22Rv1 (cell line): ENCODE data around the gene JARID2.

ENCODE experiments used
- H3K27ac ChIP-seq: fragments of 450-650 bp; 2 replicates; pipeline ENCODE4 v1.5.1; 2017
- ZFX ChIP-seq: fragments of 450-650 bp; IDR thresholded peaks from 2 replicates; pipeline ENCODE4 v1.6.1; 2017; ENCODE audit warnings: antibody characterized with exemption, borderline replicate concordance
- TF ChIP-seq, protein P1 (sequence below): fragments of 450-650 bp; IDR thresholded peaks from 2 replicates; pipeline ENCODE4 v1.5.1; 2017; ENCODE audit warnings: mild to moderate bottlenecking

JARID2 gene

DNA sequence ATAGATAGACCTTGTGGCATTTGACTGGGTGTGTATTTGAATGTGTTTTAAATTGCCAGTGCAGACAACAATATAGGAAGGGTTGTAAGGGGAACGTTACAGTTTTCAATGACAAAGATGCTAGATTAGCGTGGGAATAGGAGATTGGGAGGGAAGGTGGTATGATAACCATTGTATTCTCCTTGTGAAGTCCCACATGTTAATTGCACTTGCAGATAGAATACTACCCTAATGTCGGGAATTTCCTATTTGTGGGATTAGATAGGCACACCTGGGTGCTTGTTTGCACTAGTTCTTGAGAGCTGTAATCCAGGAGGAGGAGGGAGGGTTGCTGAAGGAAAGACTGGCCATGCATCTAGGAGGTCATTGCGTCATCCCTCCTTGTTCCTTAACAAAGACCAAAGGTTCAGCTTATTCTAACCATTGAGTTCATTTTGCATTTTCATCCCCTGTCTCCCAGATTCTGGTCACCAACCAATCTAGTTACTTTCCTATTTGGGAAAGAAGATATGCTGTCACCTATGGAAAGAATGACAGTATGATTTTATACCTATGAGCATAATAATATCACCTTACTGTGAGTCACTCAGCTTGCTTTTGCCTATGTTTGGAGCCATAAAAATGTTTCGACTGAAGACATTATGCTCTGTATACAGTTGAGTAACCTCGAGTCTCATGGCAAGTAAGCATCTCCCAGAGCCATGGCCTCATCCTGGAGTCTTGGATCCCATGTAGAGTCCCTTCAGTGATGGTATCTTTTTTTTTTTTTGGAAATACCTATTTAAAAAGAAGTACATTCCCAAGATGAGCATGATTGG lies 215.5 kb downstream of the JARID2 start:
- no peak overlapping the region for H3K27ac ChIP-seq
- TF ChIP-seq ZFX = no peak
- TF ChIP-seq, protein P1, sequence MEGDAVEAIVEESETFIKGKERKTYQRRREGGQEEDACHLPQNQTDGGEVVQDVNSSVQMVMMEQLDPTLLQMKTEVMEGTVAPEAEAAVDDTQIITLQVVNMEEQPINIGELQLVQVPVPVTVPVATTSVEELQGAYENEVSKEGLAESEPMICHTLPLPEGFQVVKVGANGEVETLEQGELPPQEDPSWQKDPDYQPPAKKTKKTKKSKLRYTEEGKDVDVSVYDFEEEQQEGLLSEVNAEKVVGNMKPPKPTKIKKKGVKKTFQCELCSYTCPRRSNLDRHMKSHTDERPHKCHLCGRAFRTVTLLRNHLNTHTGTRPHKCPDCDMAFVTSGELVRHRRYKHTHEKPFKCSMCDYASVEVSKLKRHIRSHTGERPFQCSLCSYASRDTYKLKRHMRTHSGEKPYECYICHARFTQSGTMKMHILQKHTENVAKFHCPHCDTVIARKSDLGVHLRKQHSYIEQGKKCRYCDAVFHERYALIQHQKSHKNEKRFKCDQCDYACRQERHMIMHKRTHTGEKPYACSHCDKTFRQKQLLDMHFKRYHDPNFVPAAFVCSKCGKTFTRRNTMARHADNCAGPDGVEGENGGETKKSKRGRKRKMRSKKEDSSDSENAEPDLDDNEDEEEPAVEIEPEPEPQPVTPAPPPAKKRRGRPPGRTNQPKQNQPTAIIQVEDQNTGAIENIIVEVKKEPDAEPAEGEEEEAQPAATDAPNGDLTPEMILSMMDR = no peak

DNA sequence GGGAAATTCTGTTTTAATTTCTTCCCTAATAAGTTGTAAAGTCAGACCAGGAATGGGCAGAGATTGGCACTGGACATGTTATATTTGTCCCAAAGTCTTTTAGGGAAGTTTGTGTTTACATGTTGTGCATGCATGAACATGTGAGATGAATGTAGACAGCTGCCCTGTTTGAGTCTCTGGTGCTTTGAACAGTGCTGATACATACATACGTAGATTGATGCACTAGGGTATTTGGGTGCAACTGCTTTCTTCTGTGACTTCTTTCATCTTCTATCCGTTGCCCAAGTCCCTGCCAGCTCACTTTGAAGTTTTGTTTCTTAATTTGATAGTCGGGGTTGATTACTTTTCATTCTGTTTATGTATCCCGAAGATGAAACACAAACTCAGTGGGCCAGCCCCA lies 216.4 kb downstream of the JARID2 start:
- H3K27ac ChIP-seq = no peak overlapping the region

DNA sequence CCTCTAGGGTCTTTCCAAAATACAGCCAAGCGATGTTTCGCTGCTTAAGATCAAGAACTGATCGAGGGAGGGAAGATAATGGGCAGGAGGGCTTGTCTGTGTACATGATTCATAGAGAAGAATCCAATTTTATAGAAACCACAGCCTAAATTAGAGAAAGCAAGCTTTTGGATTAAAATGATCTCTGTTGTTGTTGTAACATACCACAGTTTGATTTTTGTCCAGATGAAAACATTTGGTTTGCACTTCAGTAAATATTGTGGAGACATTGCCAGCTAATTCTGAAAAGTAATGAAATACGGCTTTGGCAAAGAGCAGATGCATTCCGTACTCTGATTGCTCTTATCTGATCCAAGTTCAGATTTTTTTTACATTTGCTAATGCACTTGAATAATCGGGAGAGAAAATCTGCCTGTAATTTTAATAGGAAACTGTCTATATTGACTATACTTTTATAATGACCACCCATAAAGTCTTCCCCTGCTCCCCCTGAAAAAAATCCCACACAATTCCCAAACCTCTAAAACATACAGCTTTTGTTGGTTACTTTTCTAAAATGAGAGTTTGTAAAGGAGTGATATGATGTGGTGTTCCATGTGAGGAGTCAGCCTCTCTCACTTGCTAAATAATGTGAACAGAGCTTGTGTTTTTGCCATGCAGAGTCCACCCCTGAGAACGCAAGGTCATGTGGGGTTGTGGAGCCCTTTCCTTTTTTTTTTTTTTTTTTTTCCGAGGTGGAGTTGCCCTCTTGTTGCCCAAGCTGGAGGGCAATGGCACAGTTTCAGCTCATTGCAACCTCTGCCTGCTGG lies 217.1 kb downstream of the JARID2 start:
- TF ChIP-seq, protein P1 = no peak
- no peak for TF ChIP-seq ZFX
- no peak overlapping the region for H3K27ac ChIP-seq

More for the DNA sequence above, 216.4 kb downstream of the JARID2 start:
- no peak for TF ChIP-seq ZFX
- TF ChIP-seq, protein P1 = no peak

DNA sequence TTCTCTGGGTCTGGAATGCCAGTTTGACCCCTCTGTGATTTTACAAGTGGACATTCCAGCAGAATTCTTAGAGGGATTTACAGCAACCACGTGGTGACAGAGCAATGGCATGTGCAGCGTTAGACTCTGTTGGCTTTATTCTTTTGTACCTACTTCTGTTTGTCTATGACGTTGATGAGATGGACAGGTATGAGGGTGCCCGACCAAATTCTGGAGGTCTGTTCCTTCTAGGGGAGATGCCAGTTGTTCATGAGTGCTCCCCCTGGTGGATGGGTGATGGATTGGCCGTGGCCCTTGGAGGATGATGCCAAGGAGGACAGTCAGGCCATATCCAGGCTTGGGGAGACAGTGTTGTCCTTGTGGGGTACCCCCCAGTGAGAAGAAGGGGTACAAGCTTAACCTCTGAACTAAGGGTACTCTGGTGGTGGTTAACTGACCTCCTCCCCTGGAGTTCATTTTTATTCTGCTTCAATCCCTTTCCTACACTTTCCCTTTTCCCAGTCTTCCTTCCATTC lies 218.4 kb downstream of the JARID2 start:
- TF ChIP-seq, protein P1 = peak; percentile 82
- no peak for TF ChIP-seq ZFX
- H3K27ac ChIP-seq = no peak overlapping the region

DNA sequence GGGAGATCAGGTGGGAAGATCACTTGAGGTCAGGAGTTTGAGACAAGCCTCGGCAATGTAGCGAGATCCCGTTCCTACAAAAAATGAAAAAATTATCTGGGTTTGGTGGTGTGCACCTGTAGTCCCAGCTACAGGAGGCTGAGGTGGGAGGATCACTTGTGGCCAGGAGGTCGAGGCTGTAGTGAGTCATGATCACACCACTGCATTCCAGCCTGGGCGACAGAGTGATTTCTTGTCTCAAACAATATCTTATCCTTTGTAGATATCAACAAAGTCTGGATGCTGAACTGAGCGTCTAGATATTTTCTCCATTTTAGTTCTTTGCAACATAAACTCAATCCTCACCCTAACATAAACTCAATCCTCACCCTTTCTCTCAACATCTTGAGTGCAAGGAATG lies 219.3 kb downstream of the JARID2 start:
- H3K27ac ChIP-seq = no peak overlapping the region
- TF ChIP-seq ZFX = no peak
- TF ChIP-seq, protein P1 = no peak

DNA sequence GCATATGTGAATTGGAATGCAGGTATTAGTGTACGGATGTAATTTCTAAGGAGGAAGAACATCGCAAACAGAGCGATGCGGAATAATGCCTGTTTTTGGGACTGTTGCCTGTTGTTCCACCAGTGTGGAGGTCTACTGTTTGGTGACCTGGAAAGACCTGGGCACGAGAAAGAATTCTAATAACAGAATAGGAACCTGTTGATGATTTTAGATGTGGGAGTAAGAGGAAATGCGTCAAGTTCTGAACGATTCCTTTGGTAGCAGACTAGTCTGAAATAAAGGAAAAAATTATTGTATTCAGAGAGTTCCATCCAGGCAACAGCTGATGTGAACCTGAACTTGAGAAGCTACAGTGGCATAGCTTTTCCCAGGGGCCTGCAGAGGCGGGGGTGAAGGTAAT lies 224.9 kb downstream of the JARID2 start:
- no peak overlapping the region for H3K27ac ChIP-seq
- TF ChIP-seq ZFX = no peak
- TF ChIP-seq, protein P1 = no peak
